VCaP (cell line): ENCODE results near the gene BZW2.

Experiments
- H3K27ac ChIP-seq: fragments of 450-650 bp; 2 replicates; pipeline ENCODE4 v1.5.1; 2017
- TF ChIP-seq, protein P1 (sequence below): fragments of 450-650 bp; conservative IDR thresholded peaks from 2 replicates; pipeline ENCODE4 v1.5.1; 2017; ENCODE audit warnings: mild to moderate bottlenecking, moderate library complexity

Gene BZW2

DNA sequence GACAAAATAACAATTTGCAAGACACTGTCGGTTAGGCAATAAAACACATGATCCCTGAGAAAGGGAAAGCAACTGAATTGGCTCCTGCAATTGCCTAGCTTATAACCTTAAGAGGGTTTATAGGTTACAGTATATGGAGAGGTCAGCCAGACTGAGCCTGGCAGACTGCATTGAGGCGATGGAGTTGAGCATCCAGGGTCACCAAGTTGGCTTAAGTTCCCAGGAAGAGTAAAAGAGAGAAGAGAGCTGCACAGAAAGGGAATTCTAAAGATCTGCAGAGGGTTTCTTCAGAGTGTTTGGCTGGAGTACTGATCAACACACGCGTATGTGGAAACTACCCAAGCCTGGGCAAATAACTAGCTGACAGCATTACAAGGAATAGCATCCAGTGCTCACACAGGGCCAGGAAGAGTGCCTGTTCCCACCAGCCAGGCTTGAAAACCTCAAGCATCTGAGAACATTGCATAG, 11.7 kb upstream of the BZW2 start:
- no peak overlapping the region for H3K27ac ChIP-seq
- TF ChIP-seq, protein P1, sequence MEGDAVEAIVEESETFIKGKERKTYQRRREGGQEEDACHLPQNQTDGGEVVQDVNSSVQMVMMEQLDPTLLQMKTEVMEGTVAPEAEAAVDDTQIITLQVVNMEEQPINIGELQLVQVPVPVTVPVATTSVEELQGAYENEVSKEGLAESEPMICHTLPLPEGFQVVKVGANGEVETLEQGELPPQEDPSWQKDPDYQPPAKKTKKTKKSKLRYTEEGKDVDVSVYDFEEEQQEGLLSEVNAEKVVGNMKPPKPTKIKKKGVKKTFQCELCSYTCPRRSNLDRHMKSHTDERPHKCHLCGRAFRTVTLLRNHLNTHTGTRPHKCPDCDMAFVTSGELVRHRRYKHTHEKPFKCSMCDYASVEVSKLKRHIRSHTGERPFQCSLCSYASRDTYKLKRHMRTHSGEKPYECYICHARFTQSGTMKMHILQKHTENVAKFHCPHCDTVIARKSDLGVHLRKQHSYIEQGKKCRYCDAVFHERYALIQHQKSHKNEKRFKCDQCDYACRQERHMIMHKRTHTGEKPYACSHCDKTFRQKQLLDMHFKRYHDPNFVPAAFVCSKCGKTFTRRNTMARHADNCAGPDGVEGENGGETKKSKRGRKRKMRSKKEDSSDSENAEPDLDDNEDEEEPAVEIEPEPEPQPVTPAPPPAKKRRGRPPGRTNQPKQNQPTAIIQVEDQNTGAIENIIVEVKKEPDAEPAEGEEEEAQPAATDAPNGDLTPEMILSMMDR: no peak

DNA sequence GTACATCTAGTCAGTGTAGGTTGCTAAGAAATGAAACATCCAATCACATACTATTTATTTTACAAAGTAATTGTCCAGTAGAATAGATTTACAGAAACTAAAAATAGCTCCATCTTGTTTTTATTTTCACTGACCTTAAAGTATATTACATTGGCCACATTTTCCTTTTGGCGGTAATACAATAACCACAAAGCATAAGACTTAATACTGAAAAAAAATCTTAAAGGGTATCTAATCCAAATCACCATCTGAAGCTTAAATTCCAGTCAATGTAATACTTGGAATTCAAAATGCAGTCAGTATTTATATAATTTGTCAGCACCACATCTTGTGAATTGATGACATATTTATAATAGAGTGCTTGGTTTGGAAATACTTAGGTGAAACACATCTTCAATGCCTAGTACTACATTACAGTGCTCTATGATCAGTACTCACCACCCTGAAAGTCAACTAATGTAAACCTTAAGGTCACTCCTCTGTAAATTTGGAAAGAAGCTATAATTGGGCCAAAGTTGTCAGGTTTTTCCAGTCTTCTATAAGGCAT, 9.4 kb upstream of the BZW2 start:
- TF ChIP-seq, protein P1: no peak
- H3K27ac ChIP-seq: no peak overlapping the region

DNA sequence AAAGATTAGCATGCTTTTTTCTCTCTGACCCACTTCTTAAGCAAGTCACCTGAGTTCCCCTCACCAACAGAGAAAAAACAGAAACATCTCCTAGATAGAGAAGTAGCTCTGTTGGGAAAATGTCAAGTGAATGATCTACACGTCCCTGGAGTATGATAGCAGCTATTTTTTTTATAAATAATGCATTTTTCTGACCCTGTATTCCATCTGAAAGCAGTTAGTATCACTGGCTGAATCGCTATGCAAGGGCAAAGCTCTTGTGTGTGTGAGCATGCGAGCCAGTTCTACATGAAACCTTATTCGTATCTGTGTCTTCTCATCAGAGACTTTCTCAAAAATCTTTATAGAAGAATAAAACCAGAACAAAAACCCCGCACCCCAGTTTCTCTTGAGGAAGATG, 8.6 kb upstream of the BZW2 start:
- TF ChIP-seq, protein P1: no peak

DNA sequence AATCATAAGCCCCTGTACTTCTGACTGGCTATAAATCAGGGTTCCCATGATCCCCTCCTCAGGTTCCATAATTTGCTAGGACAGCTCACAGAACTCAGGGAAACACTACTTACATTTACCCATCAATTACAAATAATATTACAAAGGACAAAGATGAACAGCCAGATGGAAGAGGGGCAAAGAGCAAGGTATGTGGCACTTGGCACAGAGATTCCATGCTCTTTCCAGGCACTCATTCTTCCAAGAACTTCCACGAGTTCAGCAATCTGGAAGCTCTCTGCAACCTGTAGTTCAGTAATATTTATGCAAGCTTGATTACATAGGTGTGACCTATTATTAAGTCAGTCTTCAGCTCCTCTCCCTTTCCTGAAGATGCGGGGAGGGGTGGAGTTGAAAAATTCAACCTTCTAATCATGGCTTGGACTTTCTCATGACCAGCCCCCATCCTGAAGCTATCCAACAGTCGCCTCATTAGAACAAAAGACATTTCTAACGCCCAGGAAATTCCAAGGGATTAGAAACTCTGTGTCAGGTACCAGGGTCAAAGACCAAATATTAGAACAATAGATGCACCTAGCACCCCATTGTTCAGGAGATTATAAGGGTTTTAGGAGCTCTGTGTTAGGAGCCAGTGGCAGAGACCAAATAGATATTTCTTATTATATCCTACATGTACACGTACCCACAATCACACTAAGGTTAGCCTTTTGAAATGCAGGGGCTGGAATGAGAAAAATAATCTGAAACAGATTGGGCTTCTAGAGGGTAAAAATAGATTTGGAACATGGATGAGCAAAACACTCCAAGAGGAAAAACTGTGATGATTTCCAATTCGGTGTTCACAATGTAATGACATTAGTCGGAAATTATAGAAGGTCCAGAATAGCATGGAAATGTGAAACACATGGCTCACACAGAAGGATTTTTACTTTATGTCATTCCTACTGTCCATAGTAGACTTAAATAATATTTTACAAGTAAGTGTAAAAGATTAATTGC, 7.4 kb upstream of the BZW2 start:
- H3K27ac ChIP-seq: no peak overlapping the region
- TF ChIP-seq, protein P1: no peak

More for the DNA sequence above, 8.6 kb upstream of the BZW2 start:
- no peak overlapping the region for H3K27ac ChIP-seq

DNA sequence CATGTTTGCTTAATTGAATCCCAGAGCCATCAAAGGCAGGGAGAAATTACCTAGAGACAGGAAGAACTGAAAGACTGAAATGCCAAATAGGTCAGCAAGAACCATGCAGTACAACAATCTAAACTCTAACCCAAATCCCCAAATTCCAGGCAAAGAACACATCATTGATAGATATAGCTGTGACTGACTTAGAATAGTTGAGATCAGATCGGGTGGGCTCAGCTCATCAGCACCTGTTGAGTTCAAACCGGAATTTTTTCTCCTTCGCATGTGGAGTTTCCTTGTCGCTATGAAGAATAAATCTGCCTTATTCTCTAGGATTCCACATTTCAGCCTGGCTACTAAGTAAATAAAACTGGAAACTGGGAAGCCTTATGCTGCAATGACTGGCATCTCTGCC, 1.8 kb upstream of the BZW2 start:
- H3K27ac ChIP-seq: peak overlapping the region; percentile 87
- TF ChIP-seq, protein P1: no peak

DNA sequence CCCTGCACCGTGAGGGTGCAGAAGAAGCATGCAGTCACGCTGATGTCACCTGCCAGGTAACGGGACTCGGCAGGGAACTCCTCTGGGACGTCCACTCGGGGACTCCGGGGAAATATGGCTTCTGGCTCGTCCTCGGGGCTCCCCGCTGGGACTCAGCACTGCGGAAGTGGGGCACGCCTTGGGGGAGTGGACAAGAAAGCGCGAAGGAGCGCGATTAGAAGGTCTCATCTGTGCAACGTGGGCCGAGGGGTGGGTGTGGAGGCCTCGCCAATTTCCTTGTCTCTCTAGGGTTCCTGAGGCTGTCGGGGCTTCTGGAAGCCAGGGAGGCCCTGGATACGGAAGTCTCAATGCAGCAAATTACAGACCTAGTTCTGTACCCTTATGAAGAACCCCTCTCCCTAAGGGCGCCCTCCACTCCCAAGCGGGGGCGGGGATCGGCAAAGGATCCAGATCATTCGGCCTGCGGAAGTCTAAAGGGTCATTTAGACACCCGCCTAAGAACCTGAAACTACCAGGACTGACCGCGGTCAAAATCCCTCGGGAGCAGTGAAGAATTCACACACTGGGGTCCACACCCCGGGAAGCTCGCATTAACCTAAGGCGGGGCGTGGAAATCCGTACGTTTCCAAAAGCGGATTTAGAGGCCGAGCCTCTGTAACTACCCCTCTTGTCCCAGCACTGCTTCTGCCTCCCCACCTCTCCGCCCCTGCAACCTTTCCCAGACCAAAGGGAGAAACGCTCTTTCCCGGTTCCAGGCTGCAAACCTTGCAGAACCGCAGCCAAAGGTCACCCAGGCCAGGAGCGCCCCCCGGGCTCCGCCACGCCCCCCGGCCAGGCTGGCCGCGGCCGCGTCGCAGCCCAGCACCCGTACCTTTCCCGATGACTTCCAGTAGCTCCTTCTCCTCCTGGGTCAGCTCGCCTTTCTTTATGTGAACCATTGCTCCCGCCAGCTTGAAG, 1.1 kb upstream of the BZW2 start:
- H3K27ac ChIP-seq: peak overlapping the region; percentile 87
- TF ChIP-seq, protein P1: no peak
